ENCODE results near the gene NPIPB6.
A peak's percentile ranks its signal among the peaks of the same experiment; 100 is the strongest.
"Not testable (repeated sequence)": the region's sequence is repeated elsewhere in the genome, so short reads cannot be mapped to it uniquely, and the experiment has no call there.

Gene NPIPB6
- long read RNA-seq: 0 reads

- not testable (repeated sequence) for H3K27ac ChIP-seq (replicated peaks); DNase-seq (ENCODE audit: low read depth in 1 of 2, low spot score in 1 of 2); H3K4me3 ChIP-seq (replicated peaks; ENCODE audit: insufficient read depth, low read length); H3K27me3 ChIP-seq (ENCODE audit: insufficient read depth, poor library complexity, severe bottlenecking)
Observed at GRCh38 chr16:28363408-28363807, at the start of gene NPIPB6. TSS of gene NPIPB6 (minus strand) at chr16:28363508. CDS start at chr16:28362822, 686 bp downstream.

GRCh38 chr16:28403220-28404072, 40.1 kb upstream of the NPIPB6 start, which contains the start of gene EIF3CL:
TSS of gene EIF3CL (minus strand) at chr16:28403841. CDS start at chr16:28403618, 223 bp downstream.
- peak within 1 kb of the TSS; percentile 42 for H3K4me3 ChIP-seq (replicated peaks; ENCODE audit: insufficient read depth, low read length)
- DNase-seq (ENCODE audit: low read depth in 1 of 2, low spot score in 1 of 2); H3K27ac ChIP-seq (replicated peaks); H3K27me3 ChIP-seq (ENCODE audit: insufficient read depth, poor library complexity, severe bottlenecking): not testable (repeated sequence)

- not testable (repeated sequence) for DNase-seq (ENCODE audit: low read depth in 1 of 2, low spot score in 1 of 2); H3K27ac ChIP-seq (replicated peaks); H3K4me3 ChIP-seq (replicated peaks; ENCODE audit: insufficient read depth, low read length); H3K27me3 ChIP-seq (ENCODE audit: insufficient read depth, poor library complexity, severe bottlenecking)
Observed at GRCh38 chr16:28392054-28392453, 28.7 kb upstream of the NPIPB6 start.

- not testable (repeated sequence) for H3K27ac ChIP-seq (replicated peaks); DNase-seq (ENCODE audit: low read depth in 1 of 2, low spot score in 1 of 2); H3K27me3 ChIP-seq (ENCODE audit: insufficient read depth, poor library complexity, severe bottlenecking); H3K4me3 ChIP-seq (replicated peaks; ENCODE audit: insufficient read depth, low read length)
Observed at GRCh38 chr16:28382177-28382867, 19.0 kb upstream of the NPIPB6 start.

GRCh38 chr16:28377822-28378221, 14.5 kb upstream of the NPIPB6 start:
- H3K4me3 ChIP-seq (replicated peaks; ENCODE audit: insufficient read depth, low read length); H3K27me3 ChIP-seq (ENCODE audit: insufficient read depth, poor library complexity, severe bottlenecking); DNase-seq (ENCODE audit: low read depth in 1 of 2, low spot score in 1 of 2); H3K27ac ChIP-seq (replicated peaks): not testable (repeated sequence)

- not testable (repeated sequence) for H3K27me3 ChIP-seq (ENCODE audit: insufficient read depth, poor library complexity, severe bottlenecking); H3K27ac ChIP-seq (replicated peaks); DNase-seq (ENCODE audit: low read depth in 1 of 2, low spot score in 1 of 2); H3K4me3 ChIP-seq (replicated peaks; ENCODE audit: insufficient read depth, low read length)
Observed at GRCh38 chr16:28377108-28377625, 13.9 kb upstream of the NPIPB6 start.

GRCh38 chr16:28375115-28375514, 11.8 kb upstream of the NPIPB6 start:
- not testable (repeated sequence) for H3K27ac ChIP-seq (replicated peaks); H3K4me3 ChIP-seq (replicated peaks; ENCODE audit: insufficient read depth, low read length); H3K27me3 ChIP-seq (ENCODE audit: insufficient read depth, poor library complexity, severe bottlenecking)
- DNase-seq (ENCODE audit: low read depth in 1 of 2, low spot score in 1 of 2): peak in 1 of 2 experiments; percentile 9

GRCh38 chr16:28374281-28374680, 11.0 kb upstream of the NPIPB6 start:
- H3K27ac ChIP-seq (replicated peaks); H3K27me3 ChIP-seq (ENCODE audit: insufficient read depth, poor library complexity, severe bottlenecking); H3K4me3 ChIP-seq (replicated peaks; ENCODE audit: insufficient read depth, low read length); DNase-seq (ENCODE audit: low read depth in 1 of 2, low spot score in 1 of 2): not testable (repeated sequence)

- not testable (repeated sequence) for H3K4me3 ChIP-seq (replicated peaks; ENCODE audit: insufficient read depth, low read length); DNase-seq (ENCODE audit: low read depth in 1 of 2, low spot score in 1 of 2); H3K27ac ChIP-seq (replicated peaks); H3K27me3 ChIP-seq (ENCODE audit: insufficient read depth, poor library complexity, severe bottlenecking)
Observed at GRCh38 chr16:28367926-28368325, 4.6 kb upstream of the NPIPB6 start.

GRCh38 chr16:28364268-28365173, 1.2 kb upstream of the NPIPB6 start:
- not testable (repeated sequence) for H3K27ac ChIP-seq (replicated peaks); DNase-seq (ENCODE audit: low read depth in 1 of 2, low spot score in 1 of 2); H3K4me3 ChIP-seq (replicated peaks; ENCODE audit: insufficient read depth, low read length)

GRCh38 chr16:28362600-28362999, 708 bp downstream of the NPIPB6 start:
- not testable (repeated sequence) for H3K27ac ChIP-seq (replicated peaks); H3K4me3 ChIP-seq (replicated peaks; ENCODE audit: insufficient read depth, low read length)

More at GRCh38 chr16:28364268-28365173, 1.2 kb upstream of the NPIPB6 start:
- not testable (repeated sequence) for H3K27me3 ChIP-seq (ENCODE audit: insufficient read depth, poor library complexity, severe bottlenecking)

GRCh38 chr16:28338230-28338629, 25.1 kb downstream of the NPIPB6 start:
- DNase-seq (ENCODE audit: low read depth in 1 of 2, low spot score in 1 of 2); H3K4me3 ChIP-seq (replicated peaks; ENCODE audit: insufficient read depth, low read length); H3K27me3 ChIP-seq (ENCODE audit: insufficient read depth, poor library complexity, severe bottlenecking); H3K27ac ChIP-seq (replicated peaks): not testable (repeated sequence)

More at GRCh38 chr16:28362600-28362999, 708 bp downstream of the NPIPB6 start:
- H3K27me3 ChIP-seq (ENCODE audit: insufficient read depth, poor library complexity, severe bottlenecking); DNase-seq (ENCODE audit: low read depth in 1 of 2, low spot score in 1 of 2): not testable (repeated sequence)

- not testable (repeated sequence) for DNase-seq (ENCODE audit: low read depth in 1 of 2, low spot score in 1 of 2); H3K4me3 ChIP-seq (replicated peaks; ENCODE audit: insufficient read depth, low read length); H3K27me3 ChIP-seq (ENCODE audit: insufficient read depth, poor library complexity, severe bottlenecking); H3K27ac ChIP-seq (replicated peaks)
Observed at GRCh38 chr16:28336940-28337710, 26.2 kb downstream of the NPIPB6 start.
